Measurements from ENCODE around the gene ATG16L1. TPM values are rescaled to one million over a fixed set of nuclear protein-coding genes. Genes with fewer than 3 reads are reported as not detected.

ATG16L1 gene
- total RNA-seq = 44.0 and 63.9 TPM in 2 replicates

DNA sequence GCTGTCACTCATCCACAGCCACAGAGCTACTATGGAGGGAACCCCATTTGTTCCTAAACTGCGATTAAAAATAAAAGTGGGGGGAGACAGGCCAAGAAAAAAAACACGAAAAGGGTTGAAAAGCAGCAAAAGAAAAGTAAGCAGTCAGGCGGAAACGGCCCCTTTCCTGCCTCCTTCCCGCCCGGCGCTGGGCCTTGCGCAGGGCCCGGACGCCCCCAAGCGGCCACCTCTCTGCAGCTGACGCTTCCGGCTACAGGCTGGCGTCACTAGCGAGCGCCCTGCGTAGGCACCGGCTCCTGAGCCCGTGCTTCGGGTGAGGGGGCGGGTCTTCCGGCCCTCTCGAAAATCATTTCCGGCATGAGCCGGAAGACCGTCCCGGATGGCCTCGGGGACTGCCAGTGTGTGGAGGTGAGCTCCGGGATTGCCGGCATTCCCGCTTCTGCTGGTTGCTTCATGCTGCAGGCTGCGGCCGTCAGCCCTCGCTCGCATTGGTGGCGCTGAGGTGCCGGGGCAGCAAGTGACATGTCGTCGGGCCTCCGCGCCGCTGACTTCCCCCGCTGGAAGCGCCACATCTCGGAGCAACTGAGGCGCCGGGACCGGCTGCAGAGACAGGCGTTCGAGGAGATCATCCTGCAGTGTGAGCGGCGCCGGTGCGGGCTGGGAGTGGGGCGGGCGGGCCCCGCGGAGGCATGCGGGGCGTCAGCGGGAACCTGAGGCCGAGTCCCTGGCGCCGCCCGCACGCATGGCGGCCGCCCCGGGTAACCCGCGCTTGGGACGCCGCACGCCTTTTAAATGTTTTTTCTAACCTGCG lies at the start of gene ATG16L1:
TSS of gene ATG16L1 (plus strand) at position 368 of the 811 bp plus-strand sequence. CDS start at position 523, 155 bp downstream.
- DNase-seq (ENCODE audit: low read depth) = peak; percentile 87

DNA sequence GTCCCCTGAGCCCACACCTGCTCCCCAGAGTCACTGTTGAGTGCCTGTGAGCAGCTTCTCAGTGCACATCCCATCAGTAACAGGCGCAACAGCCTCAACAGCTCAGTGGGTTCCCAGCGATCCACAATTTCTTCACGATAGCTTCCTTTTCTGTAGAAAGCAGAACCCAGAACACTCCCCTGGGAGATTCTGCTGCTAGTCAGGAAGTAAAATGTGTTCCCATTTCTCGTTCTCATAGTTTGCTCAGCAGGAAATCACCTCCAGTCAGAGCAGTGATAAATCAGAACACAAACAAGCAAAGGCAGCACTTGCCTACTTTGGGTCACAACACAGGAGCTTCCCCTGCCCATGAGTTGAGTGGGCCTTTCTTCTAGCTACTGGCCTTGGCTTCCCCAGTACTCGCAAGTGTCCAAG lies 48.9 kb upstream of the ATG16L1 start:
- no peak for DNase-seq (ENCODE audit: low read depth)

DNA sequence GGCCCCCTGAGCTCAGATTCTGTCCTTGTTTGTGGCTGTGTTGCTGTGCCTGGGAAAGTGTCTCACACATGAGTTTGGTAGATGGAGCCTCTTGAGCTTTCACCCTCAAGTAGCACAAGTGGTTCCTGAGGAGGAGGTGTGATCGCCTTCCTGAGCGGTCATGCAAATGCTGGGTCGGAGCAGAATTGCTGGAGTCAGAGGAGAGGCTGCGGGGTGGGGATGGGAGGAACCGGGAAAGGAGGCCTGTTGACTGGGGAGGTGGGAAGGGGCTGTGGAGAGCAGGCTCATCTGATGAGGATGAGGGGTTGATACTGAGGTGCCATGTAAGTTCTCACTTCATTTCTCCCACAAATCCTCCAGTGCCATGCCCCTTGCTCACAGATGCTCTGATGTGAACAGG lies 48.4 kb upstream of the ATG16L1 start:
- no peak for DNase-seq (ENCODE audit: low read depth)

GRCh38 chr2:233204286-233204936 lies 47.1 kb upstream of the ATG16L1 start:
- no peak for DNase-seq (ENCODE audit: low read depth)

GRCh38 chr2:233208382-233209116 lies 42.9 kb upstream of the ATG16L1 start:
- DNase-seq (ENCODE audit: low read depth) = peak; percentile 57

- DNase-seq (ENCODE audit: low read depth) = no peak
Measured at GRCh38 chr2:233209117-233209532, 42.3 kb upstream of the ATG16L1 start.

GRCh38 chr2:233209533-233210171 lies 41.8 kb upstream of the ATG16L1 start:
- DNase-seq (ENCODE audit: low read depth) = peak; percentile 92

DNA sequence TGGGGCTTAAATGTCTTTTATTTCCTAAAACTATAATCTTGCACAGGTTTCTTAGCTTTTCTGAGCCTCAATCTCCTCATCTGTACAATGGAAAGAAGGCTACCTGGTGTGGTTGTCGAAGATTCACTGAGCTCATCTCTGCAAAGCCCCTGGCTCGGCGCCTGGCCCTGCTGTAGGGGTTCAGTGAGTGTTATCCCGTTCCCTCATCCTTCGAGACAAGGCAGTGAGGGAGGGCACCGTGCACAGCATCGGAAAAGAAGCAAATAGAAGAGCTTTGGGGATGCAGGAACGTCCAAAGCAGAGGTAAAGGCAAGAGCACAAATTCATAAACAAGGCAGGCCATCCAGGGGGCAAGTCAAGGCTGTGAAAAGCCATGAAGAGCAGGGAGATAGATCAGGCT lies 41.2 kb upstream of the ATG16L1 start:
- no peak for DNase-seq (ENCODE audit: low read depth)

GRCh38 chr2:233210843-233211547 lies 40.5 kb upstream of the ATG16L1 start:
- peak; percentile 82 for DNase-seq (ENCODE audit: low read depth)

DNA sequence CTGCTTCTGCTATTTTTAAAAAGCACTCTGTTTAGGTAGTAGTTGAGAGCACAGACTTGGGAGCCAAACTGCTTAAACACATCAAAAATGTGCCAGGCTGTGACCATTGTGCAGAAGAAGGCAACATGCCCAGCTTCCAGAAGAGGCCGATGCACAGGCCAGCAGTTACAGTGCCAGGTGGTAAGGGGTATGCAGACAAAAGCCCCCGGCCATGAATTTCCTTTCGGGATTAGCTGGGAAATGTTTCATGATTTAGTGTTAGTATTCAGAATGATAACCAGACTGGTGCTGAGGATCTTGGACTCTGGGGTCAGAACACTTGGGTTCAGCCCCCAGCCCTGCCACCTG lies 40.0 kb upstream of the ATG16L1 start:
- DNase-seq (ENCODE audit: low read depth) = no peak

DNA sequence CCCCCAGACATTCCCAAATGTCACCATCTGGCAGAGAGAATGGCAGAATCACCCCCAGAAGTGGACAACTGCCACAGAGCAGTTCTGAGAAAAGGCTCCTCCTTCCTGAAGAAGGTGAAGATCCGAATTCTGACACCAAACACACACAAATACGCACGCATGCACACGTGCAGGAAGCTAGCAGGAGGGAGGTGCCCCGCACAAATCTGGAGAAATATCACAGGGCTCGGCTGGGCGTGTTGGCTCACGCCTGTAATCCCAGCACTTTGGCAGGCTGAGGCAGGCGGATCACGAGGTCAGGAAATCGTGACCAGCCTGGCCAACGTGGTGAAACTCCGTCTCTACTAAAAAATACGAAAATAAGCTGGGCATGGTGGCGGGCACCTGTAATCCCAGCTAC lies 38.5 kb upstream of the ATG16L1 start:
- DNase-seq (ENCODE audit: low read depth) = no peak

- no peak for DNase-seq (ENCODE audit: low read depth)
Measured at GRCh38 chr2:233213975-233214374, 37.5 kb upstream of the ATG16L1 start.

DNA sequence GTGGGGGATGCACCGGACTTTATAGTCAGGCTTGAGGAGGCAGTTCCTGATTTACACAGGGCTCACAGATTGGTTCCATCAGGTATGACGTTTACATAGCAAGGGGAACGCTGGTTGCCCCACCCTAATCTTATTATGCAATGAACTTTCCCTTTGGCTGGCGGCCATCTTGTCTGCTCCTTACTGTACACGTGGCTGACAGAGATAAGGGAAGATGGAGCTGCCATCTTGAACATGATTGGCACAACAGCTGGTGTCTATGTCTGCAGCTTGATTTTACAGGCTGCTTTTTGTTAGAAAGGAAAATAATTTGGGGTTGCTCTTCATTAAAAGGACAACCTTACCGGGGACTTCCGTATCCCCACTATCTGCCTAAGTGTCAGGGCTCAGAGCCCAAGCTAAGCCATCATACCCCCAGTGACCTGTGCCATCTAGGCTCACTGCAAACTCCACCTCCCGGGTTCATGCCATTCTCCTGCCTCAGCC lies 33.5 kb upstream of the ATG16L1 start:
- no peak for DNase-seq (ENCODE audit: low read depth)

GRCh38 chr2:233218836-233219235 lies 32.6 kb upstream of the ATG16L1 start:
- DNase-seq (ENCODE audit: low read depth) = no peak

- no peak for DNase-seq (ENCODE audit: low read depth)
Measured at GRCh38 chr2:233219848-233220247, 31.6 kb upstream of the ATG16L1 start.

DNA sequence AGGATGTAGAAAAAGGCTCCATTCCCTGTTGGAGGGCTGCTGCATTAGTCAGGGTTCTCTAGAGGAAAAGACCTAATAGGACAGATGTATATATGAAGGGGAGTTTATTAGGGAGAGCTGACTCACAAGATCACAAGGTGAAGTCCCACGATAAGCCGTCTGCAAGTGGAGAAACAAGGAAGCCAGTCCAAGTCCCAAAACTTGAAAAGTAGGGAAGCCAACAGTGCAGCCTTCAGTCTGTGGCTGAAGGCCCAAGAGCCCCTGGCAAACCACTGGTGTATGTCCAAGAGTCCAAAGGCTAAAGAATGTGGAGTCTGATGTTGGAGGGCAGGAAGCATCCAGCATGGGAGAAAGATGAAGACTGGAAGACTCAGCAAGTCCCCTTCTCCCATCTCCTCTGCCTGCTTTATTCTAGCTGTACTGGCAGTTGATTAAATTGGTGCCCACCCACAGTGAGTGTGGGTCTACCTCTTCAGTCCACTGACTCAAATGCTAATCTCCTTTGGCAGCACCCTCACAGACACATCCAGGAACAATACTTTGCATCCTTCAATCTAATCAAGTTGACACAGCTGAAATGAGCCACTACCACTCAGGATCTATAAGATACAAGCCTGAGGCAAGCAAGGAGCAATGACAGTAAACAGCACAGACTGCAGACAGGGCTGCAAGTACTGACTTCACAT lies 30.0 kb upstream of the ATG16L1 start:
- no peak for DNase-seq (ENCODE audit: low read depth)

DNA sequence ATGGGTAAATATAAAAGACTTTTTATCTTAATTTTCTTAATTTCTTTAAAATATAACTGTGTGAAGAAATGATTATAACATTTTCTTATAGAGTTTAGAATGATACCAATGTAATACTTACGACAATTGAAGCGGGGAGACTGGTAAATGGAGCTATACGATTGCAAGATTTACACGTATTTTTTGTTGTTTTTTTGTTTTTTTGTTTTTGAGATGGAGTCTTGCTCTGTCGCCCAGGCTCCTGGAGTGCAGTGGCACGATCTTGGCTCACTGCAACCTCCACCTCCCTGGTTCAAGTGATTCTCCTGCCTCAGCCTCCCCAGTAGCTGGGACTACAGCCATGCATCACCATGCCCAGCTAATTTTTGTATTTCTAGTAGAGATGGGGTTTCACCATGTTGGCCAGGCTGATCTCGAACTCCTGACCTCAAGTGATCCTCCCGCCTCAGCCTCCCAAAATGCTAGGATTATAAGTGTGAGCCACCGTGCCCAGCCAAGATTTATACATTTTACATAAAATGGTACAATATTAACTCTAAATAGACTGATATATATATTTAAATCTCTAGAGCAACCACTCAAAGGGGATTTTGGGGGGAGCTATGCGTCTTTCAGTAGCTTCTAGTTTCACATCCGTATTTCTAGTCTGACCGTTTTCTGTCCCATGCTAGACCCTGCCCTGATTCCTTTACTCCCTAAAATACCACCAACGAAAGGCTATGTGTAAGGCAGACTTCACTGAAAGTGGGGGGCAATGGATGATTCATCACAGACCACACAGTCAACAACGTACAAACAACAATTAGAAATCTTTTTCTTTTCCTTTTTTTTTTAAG lies 28.2 kb upstream of the ATG16L1 start:
- DNase-seq (ENCODE audit: low read depth) = no peak

GRCh38 chr2:233225230-233226068 lies 26.0 kb upstream of the ATG16L1 start:
- no peak for DNase-seq (ENCODE audit: low read depth)

DNA sequence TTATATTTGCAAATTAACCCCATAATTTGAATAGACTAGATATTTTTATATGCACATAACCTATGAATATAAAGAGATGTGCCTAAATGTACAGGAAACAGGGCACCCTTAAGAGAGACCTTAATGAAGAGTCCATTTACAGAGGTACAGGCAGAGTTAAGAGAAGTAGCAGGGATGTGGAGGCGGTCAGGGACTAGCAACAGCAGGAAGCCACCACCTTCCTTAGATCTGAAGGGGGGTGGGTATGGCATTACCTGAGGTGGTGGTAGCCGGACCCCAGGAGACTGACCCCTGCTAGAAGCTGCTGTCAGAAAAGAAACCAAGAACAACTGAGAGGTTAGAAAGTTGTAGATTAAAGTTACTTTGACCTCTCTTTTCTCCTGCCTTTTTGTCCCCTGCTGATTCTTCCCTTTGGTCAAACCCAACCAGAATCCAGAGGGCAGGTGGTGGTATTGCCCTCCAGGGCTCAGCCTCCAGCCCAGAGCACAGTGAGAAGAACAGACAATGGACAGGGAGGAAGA lies 24.9 kb upstream of the ATG16L1 start:
- DNase-seq (ENCODE audit: low read depth) = no peak

All from renal cortical epithelial cell (primary cell).